Inflammatory macrophage (primary cell): Measurements from ENCODE around the gene ABLIM2.

Source experiments
- DNase-seq, 2 donors: peaks; one replicate each; pipeline ENCODE4 v3.0.0-alpha.2; 2020 to 2022

ABLIM2 gene

GRCh38 chr4:8136529-8136928, 22.1 kb downstream of the ABLIM2 start:
- DNase-seq: no peak

GRCh38 chr4:8135666-8136065, 22.9 kb downstream of the ABLIM2 start:
- no peak for DNase-seq

- DNase-seq: no peak
Measured at GRCh38 chr4:8133897-8134563, 24.6 kb downstream of the ABLIM2 start.

- no peak for DNase-seq
Measured at GRCh38 chr4:8132947-8133705, 25.5 kb downstream of the ABLIM2 start.

- DNase-seq: no peak
Measured at GRCh38 chr4:8132400-8132799, 26.2 kb downstream of the ABLIM2 start.

- DNase-seq: no peak
Measured at GRCh38 chr4:8131826-8132225, 26.8 kb downstream of the ABLIM2 start.

GRCh38 chr4:8131210-8131609, 27.4 kb downstream of the ABLIM2 start:
- DNase-seq: no peak

GRCh38 chr4:8130346-8131066, 28.1 kb downstream of the ABLIM2 start:
- no peak for DNase-seq

GRCh38 chr4:8129785-8130184, 28.8 kb downstream of the ABLIM2 start:
- DNase-seq: no peak

GRCh38 chr4:8129136-8129535, 29.5 kb downstream of the ABLIM2 start:
- DNase-seq: peak; percentile 4 to 30

- DNase-seq: no peak
Measured at GRCh38 chr4:8128100-8128856, 30.3 kb downstream of the ABLIM2 start.

GRCh38 chr4:8127051-8127826, 31.4 kb downstream of the ABLIM2 start:
- no peak for DNase-seq

- DNase-seq: no peak
Measured at GRCh38 chr4:8126523-8126922, 32.1 kb downstream of the ABLIM2 start.

GRCh38 chr4:8125526-8126056, 33.0 kb downstream of the ABLIM2 start:
- DNase-seq: no peak

GRCh38 chr4:8123870-8124269, 34.7 kb downstream of the ABLIM2 start:
- DNase-seq: no peak

GRCh38 chr4:8123389-8123788, 35.2 kb downstream of the ABLIM2 start:
- DNase-seq: no peak

GRCh38 chr4:8122746-8123145, 35.9 kb downstream of the ABLIM2 start:
- no peak for DNase-seq

GRCh38 chr4:8121292-8122015, 37.2 kb downstream of the ABLIM2 start:
- DNase-seq: peak in 1 of 2 donors; percentile 30

GRCh38 chr4:8120501-8120900, 38.1 kb downstream of the ABLIM2 start:
- no peak for DNase-seq

- no peak for DNase-seq
Measured at GRCh38 chr4:8119877-8120276, 38.7 kb downstream of the ABLIM2 start.

GRCh38 chr4:8118531-8118930, 40.1 kb downstream of the ABLIM2 start:
- DNase-seq: no peak
